ENCODE data around the gene ARHGEF19.
"Not testable (repeated sequence)": the region's sequence is repeated elsewhere in the genome, so short reads cannot be mapped to it uniquely, and the experiment has no call there.

The ARHGEF19 gene

GRCh38 chr1:16178596-16179497 is 33.6 kb downstream of the ARHGEF19 start:
- DNase-seq = no peak

GRCh38 chr1:16177306-16177705 is 35.1 kb downstream of the ARHGEF19 start:
- no peak for DNase-seq

- DNase-seq = no peak
Observed at GRCh38 chr1:16176653-16177052, 35.8 kb downstream of the ARHGEF19 start.

- peak; percentile 46 for DNase-seq
Observed at GRCh38 chr1:16175610-16176553, 36.6 kb downstream of the ARHGEF19 start.

- no peak for DNase-seq
Observed at GRCh38 chr1:16174886-16175598, 37.4 kb downstream of the ARHGEF19 start.

GRCh38 chr1:16174261-16174868 is 38.1 kb downstream of the ARHGEF19 start:
- no peak for DNase-seq

- no peak for DNase-seq
Observed at GRCh38 chr1:16173447-16174260, 38.8 kb downstream of the ARHGEF19 start.

GRCh38 chr1:16172964-16173446 is 39.4 kb downstream of the ARHGEF19 start:
- peak; percentile 76 for DNase-seq

- no peak for DNase-seq
Observed at GRCh38 chr1:16172218-16172830, 40.1 kb downstream of the ARHGEF19 start.

GRCh38 chr1:16171314-16172151 is 40.9 kb downstream of the ARHGEF19 start:
- DNase-seq = no peak

- DNase-seq = no peak
Observed at GRCh38 chr1:16170283-16170673, 42.2 kb downstream of the ARHGEF19 start.

- DNase-seq = no peak
Observed at GRCh38 chr1:16168622-16169360, 43.7 kb downstream of the ARHGEF19 start.

GRCh38 chr1:16168144-16168495 is 44.3 kb downstream of the ARHGEF19 start:
- DNase-seq = not testable (repeated sequence)

- no peak for DNase-seq
Observed at GRCh38 chr1:16167331-16168143, 44.9 kb downstream of the ARHGEF19 start.

GRCh38 chr1:16166117-16166516 is 46.3 kb downstream of the ARHGEF19 start:
- no peak for DNase-seq

GRCh38 chr1:16165548-16165947 is 46.9 kb downstream of the ARHGEF19 start:
- DNase-seq = no peak

GRCh38 chr1:16165073-16165364 is 47.4 kb downstream of the ARHGEF19 start:
- DNase-seq = no peak

- DNase-seq = peak; percentile 75
Observed at GRCh38 chr1:16164213-16165072, 48.0 kb downstream of the ARHGEF19 start.

Data from suppressor macrophage treated with lipopolysaccharide for 4 hours (primary cell).